Sigmoid colon (tissue), 7 donors: ENCODE data around the gene PDX1. TPM values are rescaled to one million over a fixed set of nuclear protein-coding genes. Genes with fewer than 3 reads are reported as not detected.

ENCODE experiments used
- DNase-seq: peaks from one replicate; pipeline ENCODE4 v3.0.0-alpha.2; 2019
- H3K27ac ChIP-seq, 4 donors: fragments of 200-600 bp; sonication (generic); one replicate each; pipeline ENCODE4 v1.5.1; 2016 to 2019; ENCODE audit warnings: mild to moderate bottlenecking in 1 of 4
- H3K27me3 ChIP-seq, 3 donors: fragments of 200-600 bp; sonication (generic); one replicate each; pipeline ENCODE4 v1.5.1; 2019; ENCODE audit warnings: mild to moderate bottlenecking in 1 of 3
- H3K36me3 ChIP-seq, 4 donors: fragments of 200-600 bp; sonication (generic); one replicate each; pipeline ENCODE4 v1.5.1; 2016 to 2019
- H3K4me1 ChIP-seq, 4 donors: fragments of 200-600 bp; sonication (generic); one replicate each; pipeline ENCODE4 v1.5.1; 2017 to 2019
- H3K4me3 ChIP-seq, 4 donors: fragments of 200-600 bp; sonication (generic); one replicate each; pipeline ENCODE4 v1.5.1; 2017 to 2019; ENCODE audit warnings: mild to moderate bottlenecking in 2 of 4, moderate library complexity in 1 of 4
- H3K9me3 ChIP-seq, 4 donors: fragments of 200-600 bp in 3 of 4; sonication (generic) in 3 of 4; one replicate each; pipeline versions ENCODE4 v1.5.1 to v1.6.1; 2013 to 2019
- EP300 ChIP-seq, 4 donors: sonication (generic); formaldehyde crosslinking; IDR thresholded peaks; one replicate each; pipeline ENCODE4 v1.6.1; 2017; ENCODE audit warnings: antibody characterized with exemption in 4 of 4
- POLR2A ChIP-seq, 2 donors: fragments of 450-650 bp; IDR thresholded peaks; one replicate each; pipeline ENCODE4 v1.6.1; 2016; ENCODE audit warnings: antibody characterized with exemption in 2 of 2, mild to moderate bottlenecking in 2 of 2, moderate library complexity in 2 of 2
- POLR2AphosphoS5 ChIP-seq, 4 donors: sonication (generic); formaldehyde crosslinking; IDR thresholded peaks; one replicate each; pipeline ENCODE4 v1.6.1; 2017; ENCODE audit warnings: antibody characterized with exemption in 4 of 4
- WGBS, 2 donors: extraction: QIAGEN DNeasy Blood & Tissue Kit; methylation state at CpG; one replicate each; pipeline ENCODE4 v1.1.7; 2013; 5-methylcytosine and 5-hydroxymethylcytosine counted together
- intact Hi-C: fragments of 100-400 bp; cut with DNase I; formaldehyde crosslinking; loops from one replicate; pipeline ENCODE4 v1.15.1; 2023
- polyA plus RNA-seq, 3 donors: library from polyadenylated mRNA; stranded (reverse); fragments of 200-250 nt; gene quantifications; one replicate each; pipeline ENCODE4 v1.2.3, GENCODE V29; 2013
- total RNA-seq, 4 donors: library from RNA; depleted of rRNA; stranded (reverse); fragments of >200 nt; gene quantifications; one replicate each; pipeline ENCODE4 v1.1.0, GENCODE V29; 2016
- TF ChIP-seq, protein P1 (sequence below), 4 experiments: fragments of 450-650 bp in 3 of 4; fragments of 200-600 bp in 1 of 4; IDR thresholded peaks; one replicate each; pipeline ENCODE4 v1.5.1; 2016 to 2019; ENCODE audit warnings: antibody characterized with exemption in 4 of 4, mild to moderate bottlenecking in 3 of 4, moderate library complexity in 2 of 4
- donor health status: healthy with polysubstance abuse.
- donor health status: Bipolar disorder and iron deficiency.
- donor health status: healthy.

PDX1 gene
- total and polyA plus RNA-seq, 7 donors: under 0.01 to 0.39 TPM; not detected in 5

DNA sequence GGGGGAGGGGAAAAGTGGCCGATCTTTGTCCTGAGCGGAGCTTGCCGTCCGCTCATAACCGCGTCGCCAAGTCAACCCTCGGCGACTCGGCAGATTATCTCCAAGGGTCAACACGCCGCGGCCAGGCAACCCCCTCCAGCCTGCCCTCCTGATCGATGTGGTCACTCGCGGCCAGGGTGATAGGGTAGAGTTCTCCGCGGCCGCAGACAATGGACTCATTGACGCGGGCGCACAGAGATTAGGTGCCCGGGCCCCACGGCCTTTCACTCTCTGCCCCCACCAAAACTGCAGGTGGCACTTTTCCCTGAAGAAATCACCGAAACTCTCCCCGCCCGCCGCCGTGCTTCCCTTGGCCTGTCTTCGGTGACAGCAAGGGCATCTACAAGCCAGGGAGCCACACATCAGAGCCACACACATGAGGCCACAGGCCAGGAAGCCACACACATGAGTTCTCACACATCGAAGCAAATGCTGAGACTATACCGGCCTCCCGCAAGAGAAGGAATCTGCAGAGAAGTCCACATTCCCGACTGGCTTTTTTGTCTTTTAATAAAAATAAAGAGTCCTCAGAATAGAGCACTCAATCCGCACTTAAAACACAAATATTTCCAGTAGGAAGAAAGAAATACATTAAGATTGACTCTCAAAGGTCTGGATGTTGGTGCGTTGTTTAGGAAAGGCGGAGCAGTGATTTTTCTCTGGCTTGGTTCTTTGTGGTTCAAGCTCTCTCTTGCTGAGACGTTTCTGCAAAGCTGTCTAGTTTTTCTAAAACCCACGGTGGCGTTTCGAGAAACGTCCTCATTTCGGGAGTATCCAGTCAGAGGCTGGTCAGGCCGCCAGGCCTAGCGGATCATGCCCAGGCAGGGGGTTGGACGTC lies 1.5 kb upstream of the PDX1 start:
- DNase-seq: no peak
- no peak for TF ChIP-seq POLR2A (IDR thresholded peaks at IDR 0.05)
- TF ChIP-seq POLR2AphosphoS5 (IDR thresholded peaks at IDR 0.05): no peak
- no peak for TF ChIP-seq EP300 (IDR thresholded peaks at IDR 0.05)
- TF ChIP-seq, protein P1, sequence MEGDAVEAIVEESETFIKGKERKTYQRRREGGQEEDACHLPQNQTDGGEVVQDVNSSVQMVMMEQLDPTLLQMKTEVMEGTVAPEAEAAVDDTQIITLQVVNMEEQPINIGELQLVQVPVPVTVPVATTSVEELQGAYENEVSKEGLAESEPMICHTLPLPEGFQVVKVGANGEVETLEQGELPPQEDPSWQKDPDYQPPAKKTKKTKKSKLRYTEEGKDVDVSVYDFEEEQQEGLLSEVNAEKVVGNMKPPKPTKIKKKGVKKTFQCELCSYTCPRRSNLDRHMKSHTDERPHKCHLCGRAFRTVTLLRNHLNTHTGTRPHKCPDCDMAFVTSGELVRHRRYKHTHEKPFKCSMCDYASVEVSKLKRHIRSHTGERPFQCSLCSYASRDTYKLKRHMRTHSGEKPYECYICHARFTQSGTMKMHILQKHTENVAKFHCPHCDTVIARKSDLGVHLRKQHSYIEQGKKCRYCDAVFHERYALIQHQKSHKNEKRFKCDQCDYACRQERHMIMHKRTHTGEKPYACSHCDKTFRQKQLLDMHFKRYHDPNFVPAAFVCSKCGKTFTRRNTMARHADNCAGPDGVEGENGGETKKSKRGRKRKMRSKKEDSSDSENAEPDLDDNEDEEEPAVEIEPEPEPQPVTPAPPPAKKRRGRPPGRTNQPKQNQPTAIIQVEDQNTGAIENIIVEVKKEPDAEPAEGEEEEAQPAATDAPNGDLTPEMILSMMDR (IDR thresholded peaks at IDR 0.05): no peak
- peaks cover 0 to 43% (median 38%) of the 10 kb centered on the region in 4 donors for H3K4me1 ChIP-seq
- H3K9me3 ChIP-seq: no peaks in the 10 kb centered on the region
- no peaks in the 10 kb centered on the region for H3K36me3 ChIP-seq
- intact Hi-C loops: no loop called here
- H3K4me3 ChIP-seq: no peak overlapping the region
- no peak overlapping the region for H3K27ac ChIP-seq
- WGBS, 2 donors: 12 to 13% methylated on average over 46 of the region's 46 CpGs
- peaks cover 75 to 100% (median 89%) of the 10 kb centered on the region in 3 donors for H3K27me3 ChIP-seq

DNA sequence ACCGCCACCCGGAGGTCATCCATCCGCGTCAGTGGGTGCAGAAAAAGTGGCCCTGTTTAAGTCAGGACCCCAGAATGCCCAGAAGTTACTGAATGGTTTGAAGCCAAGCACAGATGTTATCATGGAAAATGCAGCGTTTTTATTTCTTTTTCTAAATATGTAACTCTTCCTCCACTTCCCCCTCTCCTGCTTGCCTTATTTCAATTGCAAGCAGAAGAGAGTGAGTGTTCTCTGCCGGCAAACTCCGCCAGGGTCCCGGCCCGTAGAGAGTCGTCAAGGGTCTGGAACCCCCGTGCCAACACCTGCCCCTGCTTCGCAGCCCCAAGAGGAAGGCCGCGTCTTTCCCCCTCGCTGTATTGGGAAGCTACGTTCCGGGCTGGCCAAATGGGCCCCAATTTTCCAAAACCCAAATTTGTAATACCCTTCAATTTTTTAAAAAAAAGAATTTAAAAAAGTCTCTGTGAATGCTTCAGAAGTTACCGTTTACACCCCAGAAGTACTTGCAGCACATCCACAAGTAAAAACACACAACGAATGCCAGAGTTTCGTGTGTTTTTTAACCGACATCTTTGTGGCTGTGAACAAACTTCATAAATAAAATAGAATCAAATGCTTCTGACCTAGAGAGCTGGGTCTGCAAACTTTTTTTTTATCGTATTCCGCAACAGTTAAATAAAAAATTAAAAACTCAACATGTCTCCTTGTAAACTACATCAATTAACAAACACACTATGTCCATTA lies 712 bp upstream of the PDX1 start:
- TF ChIP-seq, protein P1 (IDR thresholded peaks at IDR 0.05): no peak
- TF ChIP-seq POLR2AphosphoS5 (IDR thresholded peaks at IDR 0.05): peak in 2 of 4 donors; percentile 51 to 63
- whole genome bisulfite sequencing, 2 donors: 19 to 36% methylated on average over 23 of the region's 23 CpGs
- intact Hi-C loops: no loop called here
- H3K9me3 ChIP-seq: no peaks in the 10 kb centered on the region
- H3K27ac ChIP-seq: no peak overlapping the region
- no peaks in the 10 kb centered on the region for H3K36me3 ChIP-seq
- H3K4me3 ChIP-seq: peak overlapping the region in 1 of 4 donors; percentile 46
- H3K4me1 ChIP-seq: peaks cover 0 to 47% (median 41%) of the 10 kb centered on the region in 4 donors
- peaks cover 83 to 100% (median 94%) of the 10 kb centered on the region in 3 donors for H3K27me3 ChIP-seq
- no peak for DNase-seq

DNA sequence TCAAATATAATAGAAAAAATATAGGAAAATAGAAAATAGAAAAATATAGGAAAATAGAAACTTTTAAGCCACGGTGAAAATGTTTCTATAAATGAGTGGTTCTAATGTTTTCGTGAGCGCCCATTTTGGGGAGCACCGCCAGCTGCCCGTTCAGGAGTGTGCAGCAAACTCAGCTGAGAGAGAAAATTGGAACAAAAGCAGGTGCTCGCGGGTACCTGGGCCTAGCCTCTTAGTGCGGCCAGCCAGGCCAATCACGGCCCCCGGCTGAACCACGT lies 204 bp upstream of the PDX1 start:
- peaks cover 87 to 100% (median 94%) of the 10 kb centered on the region in 3 donors for H3K27me3 ChIP-seq
- no peaks in the 10 kb centered on the region for H3K9me3 ChIP-seq
- no peak for TF ChIP-seq EP300 (IDR thresholded peaks at IDR 0.05)
- TF ChIP-seq, protein P1 (IDR thresholded peaks at IDR 0.05): no peak
- TF ChIP-seq POLR2A (IDR thresholded peaks at IDR 0.05): no peak
- TF ChIP-seq POLR2AphosphoS5 (IDR thresholded peaks at IDR 0.05): no peak
- peaks cover 0 to 51% (median 45%) of the 10 kb centered on the region in 4 donors for H3K4me1 ChIP-seq
- no peak for DNase-seq
- WGBS, 2 donors: 3 to 5% methylated on average over 11 of the region's 11 CpGs
- H3K36me3 ChIP-seq: no peaks in the 10 kb centered on the region
- peak overlapping the region in 3 of 4 donors; percentile 26 to 46 (median 31) for H3K4me3 ChIP-seq
- no peak overlapping the region for H3K27ac ChIP-seq
- intact Hi-C loops: no loop called here

DNA sequence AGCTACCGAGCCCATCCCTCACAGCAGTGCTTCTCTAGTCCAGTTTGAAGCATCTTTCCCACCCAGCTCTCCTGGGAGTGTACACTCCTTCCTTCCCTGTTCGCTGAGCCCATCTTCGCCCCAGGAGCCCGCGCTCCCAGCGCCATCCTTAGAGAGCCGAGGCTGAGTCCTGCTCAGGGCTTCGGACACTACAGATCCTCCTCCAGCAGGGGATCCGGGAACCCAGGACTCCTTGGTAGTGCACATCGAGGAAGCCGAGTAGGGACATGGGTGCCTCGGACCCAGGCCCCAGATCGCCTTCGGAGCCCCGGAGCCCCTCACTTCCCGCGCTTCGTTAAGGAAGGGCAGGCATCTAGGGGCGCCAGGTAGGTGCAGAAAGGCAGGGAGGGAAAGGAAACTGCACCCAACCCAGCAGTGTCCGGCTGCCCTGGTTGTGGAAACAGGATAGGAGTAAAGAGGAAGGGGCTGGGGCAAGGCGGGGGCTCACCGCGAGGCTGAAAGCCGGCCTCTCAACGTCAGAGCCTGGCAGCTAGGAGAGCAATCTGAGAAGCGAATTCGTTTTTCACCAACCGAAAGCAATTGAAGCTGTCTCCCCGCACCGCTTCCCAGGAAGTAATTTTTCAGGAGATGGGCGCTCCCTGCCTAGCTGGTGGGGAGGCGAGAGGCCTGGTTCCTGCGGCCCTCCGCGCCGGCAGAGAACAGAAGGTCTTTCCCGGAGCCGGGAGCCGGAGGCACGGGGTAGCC lies 1.0 kb downstream of the PDX1 start:
- no peaks in the 10 kb centered on the region for H3K36me3 ChIP-seq
- H3K9me3 ChIP-seq: no peaks in the 10 kb centered on the region
- TF ChIP-seq POLR2A (IDR thresholded peaks at IDR 0.05) (no peak), EP300 (IDR thresholded peaks at IDR 0.05) (no peak), POLR2AphosphoS5 (IDR thresholded peaks at IDR 0.05) (no peak)
- TF ChIP-seq, protein P1 (IDR thresholded peaks at IDR 0.05): no peak
- WGBS, 2 donors: 1 to 2% methylated on average over 40 of the region's 40 CpGs
- peaks cover 87 to 100% (median 97%) of the 10 kb centered on the region in 3 donors for H3K27me3 ChIP-seq
- H3K4me3 ChIP-seq: peak overlapping the region; percentile 4 to 46 (median 29)
- no peak for DNase-seq
- peaks cover 0 to 51% (median 46%) of the 10 kb centered on the region in 4 donors for H3K4me1 ChIP-seq
- H3K27ac ChIP-seq: no peak overlapping the region
- intact Hi-C loops: no loop called here
